ENCODE data around the gene CCDC85C. TPM values are rescaled to one million over a fixed set of nuclear protein-coding genes. Genes with fewer than 3 reads are reported as not detected.
A peak's percentile ranks its signal among the peaks of the same experiment; 100 is the strongest.

Gene CCDC85C
- total and polyA plus RNA-seq, 10 of the 15 experiments (the other 5 are each of a cell fraction or from before 2014, with no cell fraction given): 0.03 to 3.6 (median 1.1) TPM

GRCh38 chr14:99602054-99602787 lies 1.8 kb downstream of the CCDC85C start (continued):
- TF ChIP-seq TCF3 (IDR thresholded peaks at IDR 0.05; ENCODE audit: borderline replicate concordance, insufficient read depth, low read depth, low read length) (no peak), CUX1 (IDR thresholded peaks at IDR 0.05; ENCODE audit: insufficient replicate concordance, low read depth, low read length) (no peak), ZNF217 (IDR thresholded peaks at IDR 0.05) (no peak), YY1 (IDR thresholded peaks at IDR 0.05; ENCODE audit: low read depth, low read length) (no peak), SIN3A (IDR thresholded peaks at IDR 0.05; ENCODE audit: low read depth, low read length) (no peak), GATAD2B (conservative IDR thresholded peaks at IDR 0.05; ENCODE audit: low read depth) (peak; percentile 44; the same call in 1 of the 2 replicates), HCFC1 (IDR thresholded peaks at IDR 0.05; ENCODE audit: low read length) (no peak), RUNX3 (IDR thresholded peaks at IDR 0.05; ENCODE audit: low read length) (no peak; the same call in 1 of the 2 replicates), SIX5 (IDR thresholded peaks at IDR 0.05; ENCODE audit: low read depth, low read length, severe bottlenecking) (no peak), ETV6 (conservative IDR thresholded peaks at IDR 0.05 in 1 of 2, IDR thresholded peaks at IDR 0.05 in 1 of 2; ENCODE audit: borderline replicate concordance in 1 of 2, low read depth in 1 of 2) (no peak), REST (IDR thresholded peaks at IDR 0.05; ENCODE audit: low read depth, low read length) (no peak), PAX8 (IDR thresholded peaks at IDR 0.05) (no peak)
- TF ChIP-seq, protein P1, sequence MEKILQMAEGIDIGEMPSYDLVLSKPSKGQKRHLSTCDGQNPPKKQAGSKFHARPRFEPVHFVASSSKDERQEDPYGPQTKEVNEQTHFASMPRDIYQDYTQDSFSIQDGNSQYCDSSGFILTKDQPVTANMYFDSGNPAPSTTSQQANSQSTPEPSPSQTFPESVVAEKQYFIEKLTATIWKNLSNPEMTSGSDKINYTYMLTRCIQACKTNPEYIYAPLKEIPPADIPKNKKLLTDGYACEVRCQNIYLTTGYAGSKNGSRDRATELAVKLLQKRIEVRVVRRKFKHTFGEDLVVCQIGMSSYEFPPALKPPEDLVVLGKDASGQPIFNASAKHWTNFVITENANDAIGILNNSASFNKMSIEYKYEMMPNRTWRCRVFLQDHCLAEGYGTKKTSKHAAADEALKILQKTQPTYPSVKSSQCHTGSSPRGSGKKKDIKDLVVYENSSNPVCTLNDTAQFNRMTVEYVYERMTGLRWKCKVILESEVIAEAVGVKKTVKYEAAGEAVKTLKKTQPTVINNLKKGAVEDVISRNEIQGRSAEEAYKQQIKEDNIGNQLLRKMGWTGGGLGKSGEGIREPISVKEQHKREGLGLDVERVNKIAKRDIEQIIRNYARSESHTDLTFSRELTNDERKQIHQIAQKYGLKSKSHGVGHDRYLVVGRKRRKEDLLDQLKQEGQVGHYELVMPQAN (conservative IDR thresholded peaks at IDR 0.05): 0 out of 2 replicates have a peak, but pooled peaks have one; percentile 20
- TF ChIP-seq, protein P2, sequence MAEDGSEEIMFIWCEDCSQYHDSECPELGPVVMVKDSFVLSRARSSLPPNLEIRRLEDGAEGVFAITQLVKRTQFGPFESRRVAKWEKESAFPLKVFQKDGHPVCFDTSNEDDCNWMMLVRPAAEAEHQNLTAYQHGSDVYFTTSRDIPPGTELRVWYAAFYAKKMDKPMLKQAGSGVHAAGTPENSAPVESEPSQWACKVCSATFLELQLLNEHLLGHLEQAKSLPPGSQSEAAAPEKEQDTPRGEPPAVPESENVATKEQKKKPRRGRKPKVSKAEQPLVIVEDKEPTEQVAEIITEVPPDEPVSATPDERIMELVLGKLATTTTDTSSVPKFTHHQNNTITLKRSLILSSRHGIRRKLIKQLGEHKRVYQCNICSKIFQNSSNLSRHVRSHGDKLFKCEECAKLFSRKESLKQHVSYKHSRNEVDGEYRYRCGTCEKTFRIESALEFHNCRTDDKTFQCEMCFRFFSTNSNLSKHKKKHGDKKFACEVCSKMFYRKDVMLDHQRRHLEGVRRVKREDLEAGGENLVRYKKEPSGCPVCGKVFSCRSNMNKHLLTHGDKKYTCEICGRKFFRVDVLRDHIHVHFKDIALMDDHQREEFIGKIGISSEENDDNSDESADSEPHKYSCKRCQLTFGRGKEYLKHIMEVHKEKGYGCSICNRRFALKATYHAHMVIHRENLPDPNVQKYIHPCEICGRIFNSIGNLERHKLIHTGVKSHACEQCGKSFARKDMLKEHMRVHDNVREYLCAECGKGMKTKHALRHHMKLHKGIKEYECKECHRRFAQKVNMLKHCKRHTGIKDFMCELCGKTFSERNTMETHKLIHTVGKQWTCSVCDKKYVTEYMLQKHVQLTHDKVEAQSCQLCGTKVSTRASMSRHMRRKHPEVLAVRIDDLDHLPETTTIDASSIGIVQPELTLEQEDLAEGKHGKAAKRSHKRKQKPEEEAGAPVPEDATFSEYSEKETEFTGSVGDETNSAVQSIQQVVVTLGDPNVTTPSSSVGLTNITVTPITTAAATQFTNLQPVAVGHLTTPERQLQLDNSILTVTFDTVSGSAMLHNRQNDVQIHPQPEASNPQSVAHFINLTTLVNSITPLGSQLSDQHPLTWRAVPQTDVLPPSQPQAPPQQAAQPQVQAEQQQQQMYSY (CRISPR knock-in tag; IDR thresholded peaks at IDR 0.05): no peak

All from GM12878 (cell line).